GM19025 (cell line): ENCODE measurements around the gene FXYD7.
"Not testable (repeated sequence)": the region's sequence is repeated elsewhere in the genome, so short reads cannot be mapped to it uniquely, and the experiment has no call there.

ENCODE experiments used
- ATAC-seq: cut with Tn5 transposase; IDR thresholded peaks from one replicate; pipeline ENCODE4 v1.9.1; 2021; ENCODE audit warnings: mild to moderate bottlenecking, low read depth, moderate library complexity; ENCODE audit not compliant: unreplicated experiment

FXYD7 gene

GRCh38 chr19:35143231-35143715 lies at the start of gene FXYD7:
FXYD7 (plus strand) TSS chr19:35143255; CDS start chr19:35143334, 79 bp downstream.
- ATAC-seq: no peak

- ATAC-seq: no peak
Measured at GRCh38 chr19:35093430-35093829, 49.6 kb upstream of the FXYD7 start.

- no peak for ATAC-seq
Measured at GRCh38 chr19:35093941-35094647, 49.0 kb upstream of the FXYD7 start.

GRCh38 chr19:35094656-35095055 lies 48.4 kb upstream of the FXYD7 start:
- no peak for ATAC-seq

GRCh38 chr19:35095667-35096368 lies 47.2 kb upstream of the FXYD7 start:
- no peak for ATAC-seq

- ATAC-seq: no peak
Measured at GRCh38 chr19:35098413-35099049, 44.5 kb upstream of the FXYD7 start.

- no peak for ATAC-seq
Measured at GRCh38 chr19:35099155-35099896, 43.7 kb upstream of the FXYD7 start.

GRCh38 chr19:35099897-35100275 lies 43.2 kb upstream of the FXYD7 start:
- no peak for ATAC-seq

GRCh38 chr19:35100588-35101533 lies 42.2 kb upstream of the FXYD7 start:
- no peak for ATAC-seq

GRCh38 chr19:35101949-35102348 lies 41.1 kb upstream of the FXYD7 start:
- not testable (repeated sequence) for ATAC-seq

- ATAC-seq: not testable (repeated sequence)
Measured at GRCh38 chr19:35103614-35104013, 39.4 kb upstream of the FXYD7 start.

- ATAC-seq: no peak
Measured at GRCh38 chr19:35104361-35104760, 38.7 kb upstream of the FXYD7 start.

- no peak for ATAC-seq
Measured at GRCh38 chr19:35105047-35105410, 38.0 kb upstream of the FXYD7 start.

- ATAC-seq: no peak
Measured at GRCh38 chr19:35105411-35106290, 37.4 kb upstream of the FXYD7 start.

GRCh38 chr19:35106291-35106583 lies 36.8 kb upstream of the FXYD7 start:
- ATAC-seq: no peak

GRCh38 chr19:35106898-35107541 lies 36.0 kb upstream of the FXYD7 start:
- ATAC-seq: no peak

GRCh38 chr19:35107545-35107944 lies 35.5 kb upstream of the FXYD7 start:
- ATAC-seq: no peak

GRCh38 chr19:35108730-35109129 lies 34.3 kb upstream of the FXYD7 start:
- no peak for ATAC-seq
